Neural cell (in vitro differentiated cells): ENCODE data around the gene VSNL1. TPM values are rescaled to one million over a fixed set of nuclear protein-coding genes. Genes with fewer than 3 reads are reported as not detected.

Experiments
- H2AFZ ChIP-seq: fragments of 200-600, 300-800 bp; sonication (generic), shearing (Covaris generic); 2 replicates; pipeline ENCODE4 v1.6.0; 2014; ENCODE audit warnings: low read depth, mild to moderate bottlenecking, antibody characterized with exemption, low read length, moderate library complexity
- H3F3A ChIP-seq: fragments of 200-600 bp; shearing (Covaris generic); 2 replicates; pipeline ENCODE4 v1.6.1; 2016; ENCODE audit warnings: mild to moderate bottlenecking, moderate library complexity, mixed read lengths, antibody characterized with exemption, low read length; ENCODE audit not compliant: insufficient read depth, poor library complexity, severe bottlenecking
- H3K27ac ChIP-seq: fragments of 200-600, 300-800 bp; sonication (generic), shearing (Covaris generic); 2 replicates; pipeline ENCODE4 v1.5.1; 2014; ENCODE audit warnings: mild to moderate bottlenecking, low read length, moderate library complexity
- H3K27me3 ChIP-seq: fragments of 300-800, 200-600 bp; sonication (generic), shearing (Covaris generic); 2 replicates; pipeline ENCODE4 v1.6.0; 2014; ENCODE audit warnings: mild to moderate bottlenecking, low read depth, low read length, moderate library complexity; ENCODE audit not compliant: insufficient read depth
- H3K36me3 ChIP-seq: fragments of 300-800, 200-600 bp; sonication (generic), shearing (Covaris generic); 2 replicates; pipeline ENCODE4 v1.5.1; 2014; ENCODE audit warnings: mild to moderate bottlenecking, antibody characterized with exemption, low read length, moderate library complexity; ENCODE audit not compliant: insufficient read depth
- H3K4me2 ChIP-seq: fragments of 300-800, 200-600 bp; sonication (generic), shearing (Covaris generic); 2 replicates; pipeline ENCODE4 v1.6.0; 2014; ENCODE audit warnings: mild to moderate bottlenecking, low read length
- H3K4me3 ChIP-seq: fragments of 300-800, 200-600 bp; sonication (generic), shearing (Covaris generic); 2 replicates; pipeline ENCODE4 v1.5.1; 2014; ENCODE audit warnings: mild to moderate bottlenecking, low read length, moderate library complexity
- H3K79me2 ChIP-seq: fragments of 200-600 bp; shearing (Covaris generic); replicated peaks from 2 replicates; pipeline ENCODE4 v1.6.0; 2014; ENCODE audit warnings: mild to moderate bottlenecking, low read length, moderate library complexity; ENCODE audit not compliant: insufficient read depth
- H3K9ac ChIP-seq: fragments of 300-800, 200-600 bp; sonication (generic), shearing (Covaris generic); 2 replicates; pipeline ENCODE4 v1.6.1; 2016; ENCODE audit warnings: mild to moderate bottlenecking, low read length, mixed read lengths
- H3K9me2 ChIP-seq: fragments of 200-600 bp; shearing (Covaris generic); 2 replicates; pipeline ENCODE4 v1.6.1; 2016; ENCODE audit warnings: mild to moderate bottlenecking, low read length, mixed read lengths; ENCODE audit not compliant: insufficient read depth
- H3K9me3 ChIP-seq: fragments of 200-600, 300-800 bp; sonication (generic), shearing (Covaris generic); 2 replicates; pipeline ENCODE4 v1.6.1; 2016; ENCODE audit warnings: mild to moderate bottlenecking, mixed run types, low read length, moderate library complexity, mixed read lengths
- H4K20me1 ChIP-seq: fragments of 200-600 bp; shearing (Covaris generic); 2 replicates; pipeline ENCODE4 v1.6.1; 2016; ENCODE audit warnings: mild to moderate bottlenecking, mixed run types; ENCODE audit not compliant: insufficient read depth
- EP300 ChIP-seq: fragments of 450-650 bp; conservative IDR thresholded peaks from 2 replicates; pipeline ENCODE4 v1.6.1; 2014; ENCODE audit warnings: antibody characterized with exemption, mild to moderate bottlenecking, moderate library complexity; ENCODE audit not compliant: poor library complexity, severe bottlenecking
- EZH2 ChIP-seq: fragments of 200-600, 300-800 bp; shearing (Covaris generic), sonication (generic); IDR thresholded peaks from 2 replicates; pipeline ENCODE4 v1.6.1; 2014; ENCODE audit warnings: antibody characterized with exemption, low read length, borderline replicate concordance, mild to moderate bottlenecking; ENCODE audit not compliant: insufficient read depth, poor library complexity, severe bottlenecking
- MXI1 ChIP-seq: fragments of 450-650 bp; conservative IDR thresholded peaks from 2 replicates; pipeline ENCODE4 v1.6.1; 2014; ENCODE audit warnings: antibody characterized with exemption, mild to moderate bottlenecking; ENCODE audit not compliant: poor library complexity, severe bottlenecking
- POLR2AphosphoS5 ChIP-seq: IDR thresholded peaks from 2 replicates; pipeline ENCODE4 v1.6.1; 2012
- RAD21 ChIP-seq: fragments of 450-650 bp; conservative IDR thresholded peaks from 2 replicates; pipeline ENCODE4 v1.6.1; 2014; ENCODE audit warnings: antibody characterized with exemption, mild to moderate bottlenecking, moderate library complexity
- SMC3 ChIP-seq: fragments of 450-650 bp; conservative IDR thresholded peaks from 2 replicates; pipeline ENCODE4 v1.6.1; 2014; ENCODE audit warnings: antibody characterized with exemption, mild to moderate bottlenecking, moderate library complexity; ENCODE audit not compliant: poor library complexity
- TAF1 ChIP-seq: IDR thresholded peaks from 2 replicates; pipeline ENCODE4 v1.6.1; 2012; ENCODE audit warnings: low read depth
- polyA plus RNA-seq: library from polyadenylated mRNA; depleted of rRNA; stranded (reverse); fragments of >200 nt; gene quantifications from 2 replicates; pipeline ENCODE4 v1.2.3, GENCODE V29; 2014
- TF ChIP-seq, protein P1 (sequence below): fragments of 450-650 bp; IDR thresholded peaks from 2 replicates; pipeline ENCODE4 v1.5.1; 2014; ENCODE audit warnings: antibody characterized with exemption, mild to moderate bottlenecking, moderate library complexity; ENCODE audit not compliant: poor library complexity, severe bottlenecking
- TF ChIP-seq, protein P2 (sequence below): IDR thresholded peaks from 2 replicates; pipeline ENCODE4 v1.6.1; 2012; ENCODE audit warnings: borderline replicate concordance

VSNL1 gene
- polyA plus RNA-seq, 1 donor from 2014 or later = 69.7 TPM

GRCh38 chr2:17640406-17640805 lies 99.9 kb downstream of the VSNL1 start:
- H3K36me3 ChIP-seq = no peaks in the 10 kb centered on the region
- H3K4me3 ChIP-seq = no peak overlapping the region
- no peaks in the 10 kb centered on the region for H3K27me3 ChIP-seq
- no peaks in the 10 kb centered on the region for H3F3A ChIP-seq
- no peaks in the 10 kb centered on the region for H3K9me3 ChIP-seq
- H3K4me2 ChIP-seq = no peak overlapping the region
- H3K27ac ChIP-seq = no peak overlapping the region
- no peak for TF ChIP-seq EZH2
- no peak for TF ChIP-seq RAD21
- no peak for TF ChIP-seq SMC3
- TF ChIP-seq EP300 = no peak
- no peak for TF ChIP-seq TAF1
- no peak for TF ChIP-seq POLR2AphosphoS5
- no peak for TF ChIP-seq MXI1
- TF ChIP-seq, protein P1, sequence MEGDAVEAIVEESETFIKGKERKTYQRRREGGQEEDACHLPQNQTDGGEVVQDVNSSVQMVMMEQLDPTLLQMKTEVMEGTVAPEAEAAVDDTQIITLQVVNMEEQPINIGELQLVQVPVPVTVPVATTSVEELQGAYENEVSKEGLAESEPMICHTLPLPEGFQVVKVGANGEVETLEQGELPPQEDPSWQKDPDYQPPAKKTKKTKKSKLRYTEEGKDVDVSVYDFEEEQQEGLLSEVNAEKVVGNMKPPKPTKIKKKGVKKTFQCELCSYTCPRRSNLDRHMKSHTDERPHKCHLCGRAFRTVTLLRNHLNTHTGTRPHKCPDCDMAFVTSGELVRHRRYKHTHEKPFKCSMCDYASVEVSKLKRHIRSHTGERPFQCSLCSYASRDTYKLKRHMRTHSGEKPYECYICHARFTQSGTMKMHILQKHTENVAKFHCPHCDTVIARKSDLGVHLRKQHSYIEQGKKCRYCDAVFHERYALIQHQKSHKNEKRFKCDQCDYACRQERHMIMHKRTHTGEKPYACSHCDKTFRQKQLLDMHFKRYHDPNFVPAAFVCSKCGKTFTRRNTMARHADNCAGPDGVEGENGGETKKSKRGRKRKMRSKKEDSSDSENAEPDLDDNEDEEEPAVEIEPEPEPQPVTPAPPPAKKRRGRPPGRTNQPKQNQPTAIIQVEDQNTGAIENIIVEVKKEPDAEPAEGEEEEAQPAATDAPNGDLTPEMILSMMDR = no peak
- no peak overlapping the region for H2AFZ ChIP-seq
- no peaks in the 10 kb centered on the region for H3K79me2 ChIP-seq
- H4K20me1 ChIP-seq = no peaks in the 10 kb centered on the region
- H3K9ac ChIP-seq = no peak overlapping the region
- no peaks in the 10 kb centered on the region for H3K9me2 ChIP-seq

- H3K27me3 ChIP-seq = no peaks in the 10 kb centered on the region
- H3K4me2 ChIP-seq = no peak overlapping the region
- TF ChIP-seq, protein P1 = no peak
- TF ChIP-seq POLR2AphosphoS5 (no peak), MXI1 (no peak), RAD21 (no peak), EZH2 (no peak), SMC3 (no peak), TAF1 (no peak), EP300 (no peak)
- TF ChIP-seq, protein P2, sequence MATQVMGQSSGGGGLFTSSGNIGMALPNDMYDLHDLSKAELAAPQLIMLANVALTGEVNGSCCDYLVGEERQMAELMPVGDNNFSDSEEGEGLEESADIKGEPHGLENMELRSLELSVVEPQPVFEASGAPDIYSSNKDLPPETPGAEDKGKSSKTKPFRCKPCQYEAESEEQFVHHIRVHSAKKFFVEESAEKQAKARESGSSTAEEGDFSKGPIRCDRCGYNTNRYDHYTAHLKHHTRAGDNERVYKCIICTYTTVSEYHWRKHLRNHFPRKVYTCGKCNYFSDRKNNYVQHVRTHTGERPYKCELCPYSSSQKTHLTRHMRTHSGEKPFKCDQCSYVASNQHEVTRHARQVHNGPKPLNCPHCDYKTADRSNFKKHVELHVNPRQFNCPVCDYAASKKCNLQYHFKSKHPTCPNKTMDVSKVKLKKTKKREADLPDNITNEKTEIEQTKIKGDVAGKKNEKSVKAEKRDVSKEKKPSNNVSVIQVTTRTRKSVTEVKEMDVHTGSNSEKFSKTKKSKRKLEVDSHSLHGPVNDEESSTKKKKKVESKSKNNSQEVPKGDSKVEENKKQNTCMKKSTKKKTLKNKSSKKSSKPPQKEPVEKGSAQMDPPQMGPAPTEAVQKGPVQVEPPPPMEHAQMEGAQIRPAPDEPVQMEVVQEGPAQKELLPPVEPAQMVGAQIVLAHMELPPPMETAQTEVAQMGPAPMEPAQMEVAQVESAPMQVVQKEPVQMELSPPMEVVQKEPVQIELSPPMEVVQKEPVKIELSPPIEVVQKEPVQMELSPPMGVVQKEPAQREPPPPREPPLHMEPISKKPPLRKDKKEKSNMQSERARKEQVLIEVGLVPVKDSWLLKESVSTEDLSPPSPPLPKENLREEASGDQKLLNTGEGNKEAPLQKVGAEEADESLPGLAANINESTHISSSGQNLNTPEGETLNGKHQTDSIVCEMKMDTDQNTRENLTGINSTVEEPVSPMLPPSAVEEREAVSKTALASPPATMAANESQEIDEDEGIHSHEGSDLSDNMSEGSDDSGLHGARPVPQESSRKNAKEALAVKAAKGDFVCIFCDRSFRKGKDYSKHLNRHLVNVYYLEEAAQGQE = no peak
- no peaks in the 10 kb centered on the region for H3K9me2 ChIP-seq
- H3K9me3 ChIP-seq = no peaks in the 10 kb centered on the region
- no peak overlapping the region for H3K9ac ChIP-seq
- no peaks in the 10 kb centered on the region for H3K36me3 ChIP-seq
- no peaks in the 10 kb centered on the region for H4K20me1 ChIP-seq
- H3K4me3 ChIP-seq = no peak overlapping the region
- H3K27ac ChIP-seq = no peak overlapping the region
- no peaks in the 10 kb centered on the region for H3K79me2 ChIP-seq
- H2AFZ ChIP-seq = no peak overlapping the region
- H3F3A ChIP-seq = no peaks in the 10 kb centered on the region
These were observed 102.6 kb downstream of the VSNL1 start for GRCh38 chr2:17643031-17643615.
